ENCODE results near the gene ANKS1A. TPM values are rescaled to one million over a fixed set of nuclear protein-coding genes. Genes with fewer than 3 reads are reported as not detected.

ANKS1A gene
- total and polyA plus RNA-seq, 3 experiments from 2014 or later, result 3.0 to 9.6 (median 8.7) TPM

DNA sequence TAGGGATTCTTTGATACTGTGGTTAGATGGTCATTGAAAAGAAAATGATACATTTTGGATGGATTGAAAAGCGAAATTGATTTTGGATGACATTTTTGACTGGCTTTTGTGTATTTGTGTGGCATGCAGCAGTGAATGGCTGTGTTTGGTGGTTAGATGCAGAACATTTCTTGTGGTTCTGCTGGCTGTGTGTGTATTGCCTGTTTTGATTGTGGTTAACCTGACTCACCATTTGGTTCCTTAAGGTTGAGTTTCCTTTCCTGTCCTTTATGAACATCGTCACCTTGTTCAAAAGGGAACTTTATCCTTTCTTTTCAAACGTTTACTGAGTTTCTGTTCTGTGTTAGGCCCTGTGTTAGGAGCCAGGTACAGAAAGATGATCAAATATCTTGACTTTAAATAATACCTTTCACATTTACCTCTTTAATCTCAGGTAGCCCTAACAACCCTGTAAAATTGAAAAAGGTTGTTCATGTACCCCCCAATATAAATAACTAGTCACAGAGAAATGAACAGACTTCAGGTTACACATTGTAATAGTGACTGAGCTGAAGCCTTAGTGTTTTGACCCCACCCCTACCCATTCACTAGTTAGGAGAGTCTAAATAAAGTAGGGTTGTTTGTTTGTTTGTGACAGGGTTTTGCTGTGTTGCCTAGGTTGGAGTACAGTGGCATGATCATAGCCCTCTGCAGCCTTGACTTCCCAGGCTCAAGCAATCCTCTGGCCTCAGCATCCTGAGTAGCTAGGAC is 23.8 kb downstream of the ANKS1A start:
- Histone ChIP-seq H3K36me3 (ENCODE audit: insufficient read depth, low read length) (no peaks in the 10 kb centered on the region), H3K4me3 (ENCODE audit: low read length) (peak overlapping the region; percentile 8), H3K4me1 (ENCODE audit: insufficient read depth, low read length) (peaks cover 17% of the 10 kb centered on the region), H3K27ac (ENCODE audit: low read depth, low read length) (no peak overlapping the region), H3K27me3 (ENCODE audit: insufficient read depth, low read length, poor library complexity, severe bottlenecking) (no peaks in the 10 kb centered on the region), H3K9me3 (ENCODE audit: low read length) (no peaks in the 10 kb centered on the region)
- Mint-ChIP-seq H3K27ac (peak overlapping the region in 6 of 8 donors; percentile 25 to 77 (median 54)), H3K36me3 (peaks cover 0 to 3% (median 2%) of the 10 kb centered on the region in 3 donors), H3K4me1 (peaks cover 29 to 35% (median 34%) of the 10 kb centered on the region in 3 donors), H3K9me3 (no peaks in the 10 kb centered on the region), H3K4me3 (peak overlapping the region; percentile 0 to 76 (median 66)), H3K27me3 (peaks cover 0 to 3% of the 10 kb centered on the region in 2 donors)
- peak in 3 of 5 donors; percentile 53 to 62 (median 59) for DNase-seq
- ChIA-PET POLR2A (interaction anchor here (3.2 kb wide), 1 partner anchor 25 kb away, joined by 13 read pairs; the partner anchor contains the start of genes ANKS1A and TAF11), CTCF (no interaction called here)

DNA sequence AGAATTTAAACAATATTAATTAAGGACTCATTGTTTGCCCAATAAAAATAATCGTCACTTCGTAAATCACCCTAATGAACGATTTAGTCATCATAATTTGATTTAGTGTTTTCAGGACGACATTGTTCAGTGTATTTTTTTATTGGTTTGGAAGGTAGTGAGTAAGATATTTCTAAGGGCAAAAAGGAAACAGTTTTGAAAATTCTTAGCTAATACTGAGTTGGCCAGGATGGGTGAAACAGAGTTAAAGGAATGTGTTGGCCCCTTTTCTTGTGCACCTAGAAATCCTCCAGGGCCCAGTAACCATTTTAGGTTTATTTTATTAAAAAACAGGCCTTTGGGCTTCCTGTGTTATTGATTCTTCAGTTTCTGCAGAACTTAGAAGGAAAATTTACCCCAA is 25.3 kb downstream of the ANKS1A start:
- Mint-ChIP-seq H3K4me1 (peaks cover 29 to 34% (median 33%) of the 10 kb centered on the region in 3 donors), H3K27ac (no peak overlapping the region)

DNA sequence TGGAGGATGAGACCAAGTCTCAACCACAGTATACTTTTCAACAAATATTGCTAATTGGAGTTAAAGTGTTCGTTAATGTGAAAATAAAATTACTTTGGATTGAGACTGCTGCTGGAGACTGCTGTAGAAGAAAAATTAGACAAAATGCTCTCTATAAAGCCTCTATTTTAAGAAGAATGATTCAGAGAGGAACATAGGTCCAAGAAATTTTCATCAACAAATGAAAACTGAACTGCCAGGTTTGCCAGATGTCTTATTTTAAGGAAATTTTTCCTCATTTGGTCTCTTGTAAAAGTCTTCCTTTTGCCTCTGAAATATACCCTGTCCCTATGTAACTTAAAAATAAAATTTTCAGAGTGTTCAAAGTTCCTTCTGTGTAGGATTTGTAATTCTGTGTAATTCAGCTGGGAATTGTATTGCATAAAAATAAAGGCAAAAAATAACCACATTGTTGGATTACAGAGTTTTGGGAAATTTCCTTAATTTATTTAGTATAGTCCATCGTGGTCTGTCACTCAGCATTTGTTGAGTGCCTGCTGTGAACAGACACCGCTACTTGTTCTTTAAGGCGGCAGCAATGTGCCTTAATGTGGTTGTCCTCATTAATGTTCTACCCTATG is 27.4 kb downstream of the ANKS1A start:
- H3K4me3 ChIP-seq (ENCODE audit: low read length), result no peak overlapping the region
- no peak overlapping the region for H3K27ac Mint-ChIP-seq
- H3K36me3 Mint-ChIP-seq, result peaks cover 0 to 12% (median 7%) of the 10 kb centered on the region in 3 donors
- H3K4me1 ChIP-seq (ENCODE audit: insufficient read depth, low read length), result peaks cover 17% of the 10 kb centered on the region
- H3K9me3 Mint-ChIP-seq, result no peaks in the 10 kb centered on the region
- no peaks in the 10 kb centered on the region for H3K9me3 ChIP-seq (ENCODE audit: low read length)
- no peak overlapping the region for H3K4me3 Mint-ChIP-seq
- H3K27ac ChIP-seq (ENCODE audit: low read depth, low read length), result no peak overlapping the region
- POLR2A ChIA-PET, result no interaction called here
- H3K27me3 ChIP-seq (ENCODE audit: insufficient read depth, low read length, poor library complexity, severe bottlenecking), result no peaks in the 10 kb centered on the region
- H3K27me3 Mint-ChIP-seq, result no peaks in the 10 kb centered on the region
- DNase-seq, result no peak
- peaks cover 20 to 21% (median 21%) of the 10 kb centered on the region in 3 donors for H3K4me1 Mint-ChIP-seq
- CTCF ChIA-PET, result no interaction called here
- H3K36me3 ChIP-seq (ENCODE audit: insufficient read depth, low read length), result no peaks in the 10 kb centered on the region

More for the DNA sequence above, 25.3 kb downstream of the ANKS1A start:
- Histone ChIP-seq H3K9me3 (ENCODE audit: low read length) (no peaks in the 10 kb centered on the region), H3K27me3 (ENCODE audit: insufficient read depth, low read length, poor library complexity, severe bottlenecking) (no peaks in the 10 kb centered on the region), H3K27ac (ENCODE audit: low read depth, low read length) (no peak overlapping the region), H3K4me1 (ENCODE audit: insufficient read depth, low read length) (peaks cover 17% of the 10 kb centered on the region), H3K4me3 (ENCODE audit: low read length) (no peak overlapping the region), H3K36me3 (ENCODE audit: insufficient read depth, low read length) (no peaks in the 10 kb centered on the region)
- no peak for DNase-seq
- POLR2A ChIA-PET, result no interaction called here
- Mint-ChIP-seq H3K9me3 (no peaks in the 10 kb centered on the region), H3K36me3 (peaks cover 0 to 12% (median 7%) of the 10 kb centered on the region in 3 donors), H3K4me3 (no peak overlapping the region), H3K27me3 (peaks cover 0 to 3% of the 10 kb centered on the region in 2 donors)
- CTCF ChIA-PET, result no interaction called here

DNA sequence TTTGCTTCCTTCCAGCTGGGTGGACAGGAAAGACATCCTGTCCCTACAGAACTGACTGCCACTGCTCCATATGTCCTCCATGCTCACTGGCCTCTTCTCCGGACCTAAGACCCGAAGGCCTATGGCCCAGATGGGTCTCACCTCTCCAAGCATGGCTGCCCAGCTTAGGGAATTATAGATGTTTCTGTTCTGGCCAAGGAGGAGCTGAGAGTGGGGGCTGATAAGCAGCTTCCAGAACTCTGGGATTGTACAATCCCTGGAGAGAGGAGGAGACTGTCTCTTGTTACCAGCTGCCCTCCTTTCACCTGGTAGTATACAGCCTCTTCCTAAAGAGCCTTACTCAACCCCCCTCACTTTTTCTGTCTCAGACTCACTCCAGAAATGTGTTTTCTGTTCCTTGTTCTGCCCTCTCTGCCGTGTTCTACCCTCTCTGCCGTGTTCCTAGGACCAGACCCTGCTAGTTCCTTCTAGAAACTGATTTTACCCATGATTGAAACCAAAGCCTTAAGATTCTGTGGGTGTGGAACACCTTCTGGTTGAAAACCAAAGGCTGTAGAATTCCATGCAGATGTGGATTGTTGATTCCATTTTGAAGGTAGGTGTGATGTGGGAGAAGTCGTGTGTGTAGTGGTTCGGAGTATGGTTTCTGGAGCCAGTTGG is 28.7 kb downstream of the ANKS1A start:
- ChIA-PET POLR2A (no interaction called here), CTCF (interaction anchor here (0.8 kb wide), 1 partner anchor 10 kb away, joined by 3 read pairs; no protein-coding TSS in a partner anchor)
- no peaks in the 10 kb centered on the region for H3K27me3 Mint-ChIP-seq
- no peak for DNase-seq
- no peaks in the 10 kb centered on the region for H3K9me3 Mint-ChIP-seq
- Histone ChIP-seq H3K9me3 (ENCODE audit: low read length) (no peaks in the 10 kb centered on the region), H3K4me1 (ENCODE audit: insufficient read depth, low read length) (peaks cover 7% of the 10 kb centered on the region), H3K27ac (ENCODE audit: low read depth, low read length) (no peak overlapping the region), H3K4me3 (ENCODE audit: low read length) (no peak overlapping the region), H3K27me3 (ENCODE audit: insufficient read depth, low read length, poor library complexity, severe bottlenecking) (no peaks in the 10 kb centered on the region), H3K36me3 (ENCODE audit: insufficient read depth, low read length) (no peaks in the 10 kb centered on the region)
- peaks cover 8 to 9% (median 8%) of the 10 kb centered on the region in 3 donors for H3K4me1 Mint-ChIP-seq
- no peak overlapping the region for H3K4me3 Mint-ChIP-seq
- peak overlapping the region in 1 of 8 donors; percentile 7 for H3K27ac Mint-ChIP-seq
- peaks cover 0 to 12% (median 7%) of the 10 kb centered on the region in 3 donors for H3K36me3 Mint-ChIP-seq

DNA sequence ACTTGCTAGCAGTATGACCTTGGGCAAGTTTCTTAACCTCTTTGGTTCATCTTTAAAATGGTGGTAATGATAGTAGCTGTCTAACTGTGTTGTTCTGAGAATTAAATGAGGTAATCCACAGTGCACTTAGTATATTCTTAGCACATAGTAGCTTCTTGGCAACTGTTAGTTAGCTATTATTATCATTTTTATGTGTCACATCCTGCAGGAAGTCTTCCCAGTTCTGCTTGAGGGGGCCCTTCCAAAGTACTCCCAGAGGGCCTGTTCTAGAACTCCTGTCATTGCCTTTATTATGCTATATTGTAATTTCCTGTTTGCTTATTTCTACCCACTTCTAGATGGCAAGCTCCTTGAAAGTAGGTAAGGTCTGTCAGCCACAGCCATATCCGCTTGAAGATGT is 30.6 kb downstream of the ANKS1A start:
- Mint-ChIP-seq H3K4me1 (peaks cover 0 to 5% (median 0%) of the 10 kb centered on the region in 3 donors), H3K27me3 (no peaks in the 10 kb centered on the region), H3K9me3 (no peaks in the 10 kb centered on the region), H3K4me3 (peak overlapping the region in 1 of 7 donors; percentile 3), H3K36me3 (peaks cover 0 to 12% (median 7%) of the 10 kb centered on the region in 3 donors), H3K27ac (peak overlapping the region in 1 of 8 donors; percentile 55)
- Histone ChIP-seq H3K9me3 (ENCODE audit: low read length) (no peaks in the 10 kb centered on the region), H3K4me1 (ENCODE audit: insufficient read depth, low read length) (no peaks in the 10 kb centered on the region), H3K27ac (ENCODE audit: low read depth, low read length) (no peak overlapping the region), H3K4me3 (ENCODE audit: low read length) (no peak overlapping the region), H3K36me3 (ENCODE audit: insufficient read depth, low read length) (no peaks in the 10 kb centered on the region), H3K27me3 (ENCODE audit: insufficient read depth, low read length, poor library complexity, severe bottlenecking) (no peaks in the 10 kb centered on the region)
- no peak for DNase-seq
- POLR2A ChIA-PET, result no interaction called here
- CTCF ChIA-PET, result no interaction called here

DNA sequence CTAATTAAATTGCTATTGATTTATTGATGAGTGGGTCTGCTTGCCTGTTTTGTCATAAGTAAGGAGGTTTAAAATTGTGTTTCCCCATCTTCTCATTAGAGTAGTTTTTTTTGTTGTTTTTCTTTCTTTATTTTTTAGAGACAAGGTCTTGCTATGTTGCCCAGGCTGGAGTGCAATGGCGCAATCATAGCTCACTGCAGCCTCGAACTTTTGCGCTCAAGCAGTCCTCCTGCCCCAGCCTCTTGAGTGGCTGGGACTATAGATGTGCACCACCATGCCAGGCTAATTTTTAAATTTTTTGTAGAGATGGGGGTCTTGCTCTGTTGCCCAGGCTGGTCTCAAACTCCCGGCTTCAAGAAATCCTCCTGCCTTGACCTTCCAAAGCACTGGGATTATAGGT is 31.0 kb downstream of the ANKS1A start:
- H3K27me3 ChIP-seq (ENCODE audit: insufficient read depth, low read length, poor library complexity, severe bottlenecking), result no peaks in the 10 kb centered on the region
- Mint-ChIP-seq H3K4me3 (peak overlapping the region in 1 of 7 donors; percentile 3), H3K27me3 (no peaks in the 10 kb centered on the region), H3K9me3 (no peaks in the 10 kb centered on the region), H3K4me1 (peaks cover 0 to 5% (median 0%) of the 10 kb centered on the region in 3 donors), H3K36me3 (peaks cover 0 to 12% (median 7%) of the 10 kb centered on the region in 3 donors), H3K27ac (peak overlapping the region in 1 of 8 donors; percentile 7)
- no peak overlapping the region for H3K4me3 ChIP-seq (ENCODE audit: low read length)
- H3K36me3 ChIP-seq (ENCODE audit: insufficient read depth, low read length), result no peaks in the 10 kb centered on the region
- H3K4me1 ChIP-seq (ENCODE audit: insufficient read depth, low read length), result no peaks in the 10 kb centered on the region
- ChIA-PET CTCF (no interaction called here), POLR2A (no interaction called here)
- no peaks in the 10 kb centered on the region for H3K9me3 ChIP-seq (ENCODE audit: low read length)
- H3K27ac ChIP-seq (ENCODE audit: low read depth, low read length), result no peak overlapping the region
- no peak for DNase-seq

DNA sequence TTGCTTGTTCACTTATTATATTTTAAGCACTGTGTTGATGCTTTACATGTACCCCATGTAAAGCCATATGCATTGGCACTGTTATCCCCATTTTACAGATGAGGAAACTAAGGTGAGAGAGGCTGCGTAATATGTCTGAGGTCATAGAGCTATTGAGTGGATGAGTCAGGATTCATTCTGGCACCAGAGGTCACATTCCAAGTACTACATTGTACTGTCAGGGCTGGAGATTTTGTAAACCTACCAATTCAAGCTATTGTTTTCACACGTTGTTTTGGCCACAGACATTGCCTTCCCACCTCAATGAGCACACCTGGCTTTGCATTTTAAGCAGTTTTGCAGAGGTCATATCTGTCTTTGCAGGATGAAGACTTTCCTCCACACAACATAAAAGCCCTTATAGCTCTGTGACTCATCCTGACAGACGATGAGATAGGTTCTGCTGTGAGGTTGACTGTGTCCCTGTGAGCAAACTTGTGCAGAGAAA is 33.2 kb downstream of the ANKS1A start:
- Mint-ChIP-seq H3K4me1 (peaks cover 0 to 5% (median 2%) of the 10 kb centered on the region in 3 donors), H3K27ac (peak overlapping the region in 1 of 8 donors; percentile 42), H3K36me3 (peaks cover 0 to 12% (median 7%) of the 10 kb centered on the region in 3 donors), H3K4me3 (peak overlapping the region in 1 of 7 donors; percentile 69), H3K27me3 (no peaks in the 10 kb centered on the region), H3K9me3 (no peaks in the 10 kb centered on the region)
- H3K36me3 ChIP-seq (ENCODE audit: insufficient read depth, low read length), result no peaks in the 10 kb centered on the region
- no peaks in the 10 kb centered on the region for H3K4me1 ChIP-seq (ENCODE audit: insufficient read depth, low read length)
- H3K4me3 ChIP-seq (ENCODE audit: low read length), result no peak overlapping the region
- CTCF ChIA-PET, result no interaction called here
- no peak for DNase-seq
- no peaks in the 10 kb centered on the region for H3K27me3 ChIP-seq (ENCODE audit: insufficient read depth, low read length, poor library complexity, severe bottlenecking)
- H3K9me3 ChIP-seq (ENCODE audit: low read length), result no peaks in the 10 kb centered on the region
- POLR2A ChIA-PET, result no interaction called here
- no peak overlapping the region for H3K27ac ChIP-seq (ENCODE audit: low read depth, low read length)

All from CD8-positive, alpha-beta memory T cell (primary cell).